DND-41 (cell line): ENCODE measurements around the gene TMEM184A.

Experiments used
- CTCF ChIP-seq: IDR thresholded peaks from 2 replicates; pipeline ENCODE4 v1.5.1; 2012; ENCODE audit warnings: borderline replicate concordance, low read length, moderate library complexity, mild to moderate bottlenecking; ENCODE audit not compliant: poor library complexity, severe bottlenecking; ENCODE audit errors: extremely low read depth
- EZH2 ChIP-seq: IDR thresholded peaks from 3 replicates; pipeline ENCODE4 v1.6.1; 2012; ENCODE audit warnings: borderline replicate concordance, low read depth, mild to moderate bottlenecking, moderate library complexity, low read length, inconsistent platforms; ENCODE audit not compliant: severe bottlenecking

DNA sequence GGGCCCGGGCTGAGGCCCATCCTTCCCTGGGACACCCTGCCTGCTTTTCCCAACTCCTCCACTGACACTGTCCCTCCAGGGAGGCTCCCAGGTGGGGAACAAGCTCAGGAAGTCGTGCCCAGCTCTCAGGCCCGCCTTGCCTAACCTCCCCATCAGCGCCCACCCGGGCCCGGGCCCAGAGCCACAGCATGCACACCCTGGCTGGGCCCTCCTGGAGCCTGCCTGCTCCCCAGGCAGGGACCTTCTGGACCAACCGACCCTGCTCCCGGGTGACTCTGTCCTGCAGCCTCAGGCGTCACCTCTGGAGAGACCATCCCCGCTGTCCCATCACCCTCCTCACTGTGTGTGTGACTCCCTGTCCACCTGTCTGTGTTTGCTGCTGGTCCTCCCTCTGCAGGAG lies 1.8 kb upstream of the TMEM184A start:
- TF ChIP-seq CTCF (no peak), EZH2 (no peak)
